GM18520 (cell line): ENCODE results near the gene ETFB.

ENCODE experiments used
- ATAC-seq: cut with Tn5 transposase; IDR thresholded peaks from one replicate; pipeline ENCODE4 v1.9.1; 2021; ENCODE audit not compliant: unreplicated experiment

The ETFB gene

DNA sequence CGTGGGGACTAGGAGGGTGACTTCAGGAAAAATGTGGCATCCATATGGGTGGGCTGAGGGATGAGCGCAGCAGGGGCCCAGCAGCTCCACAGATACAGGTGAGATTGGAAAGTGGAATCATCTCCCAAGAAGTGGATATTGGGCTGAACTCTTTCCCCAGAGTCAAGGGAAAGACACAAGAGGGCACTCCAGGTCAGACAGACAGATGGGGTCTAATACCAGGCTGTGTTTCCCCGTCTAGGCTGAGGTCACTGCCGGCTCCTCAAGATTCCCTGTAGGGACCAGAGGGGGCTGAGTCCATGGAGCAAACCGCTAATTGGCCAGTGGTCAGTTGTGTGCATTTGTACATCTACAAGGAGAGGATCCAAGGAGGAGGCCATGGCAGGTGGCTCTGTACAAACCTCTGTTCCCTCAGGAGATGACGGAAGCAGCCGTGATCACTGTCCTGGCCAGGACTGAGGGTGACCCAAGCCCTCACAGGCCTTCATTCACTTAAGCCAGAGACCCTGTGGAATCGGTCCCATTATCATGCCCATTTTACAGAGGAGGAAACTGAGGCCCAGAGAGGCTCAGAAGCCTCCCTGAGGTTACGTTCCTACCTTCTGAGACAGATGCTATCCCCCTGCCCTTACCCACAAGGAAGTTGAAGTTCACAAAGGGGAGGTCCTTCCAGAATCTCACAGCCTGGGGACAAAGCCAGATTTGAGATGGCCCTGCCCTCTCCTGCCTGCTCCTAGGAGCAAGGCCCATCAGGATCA is 69.7 kb downstream of the ETFB start:
- no peak for ATAC-seq

DNA sequence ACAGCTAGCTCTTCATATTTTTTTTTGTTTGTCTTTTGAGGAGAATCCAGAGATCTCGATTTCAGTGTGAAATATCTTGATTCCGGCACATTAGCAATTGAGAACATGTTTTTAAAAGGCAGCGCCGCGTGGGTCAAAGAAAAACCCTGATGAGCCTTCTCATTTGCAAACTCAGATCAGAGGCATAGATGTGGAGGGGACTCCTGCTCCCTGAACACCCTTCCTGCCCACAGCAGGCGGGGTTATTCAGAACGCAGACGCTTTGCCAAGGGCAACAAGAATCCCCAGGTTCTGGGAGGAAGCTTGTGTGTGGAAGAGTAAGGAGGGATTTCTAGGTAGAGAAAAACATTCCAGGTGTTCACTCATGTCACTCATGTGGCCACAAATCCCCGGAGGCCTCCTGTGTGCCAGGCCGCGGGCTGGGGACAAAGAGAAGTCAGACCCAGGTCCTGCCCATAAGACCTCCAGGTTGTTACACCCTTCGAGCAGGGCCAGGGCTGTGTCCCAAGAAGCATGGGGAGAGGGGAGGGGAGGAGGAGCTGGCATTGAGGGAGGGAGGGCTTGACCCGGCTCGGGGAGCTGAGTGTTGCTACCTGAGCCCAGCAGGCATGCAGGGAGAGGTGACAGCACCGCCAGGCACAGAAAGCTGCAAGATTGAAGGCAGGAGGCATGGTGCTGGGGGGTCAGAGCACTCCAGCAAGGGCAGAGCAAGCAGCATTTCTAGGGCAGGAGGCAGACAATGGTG is 70.6 kb downstream of the ETFB start:
- no peak for ATAC-seq
